IMR-90 (cell line): ENCODE measurements around the gene OPCML. TPM values are rescaled to one million over a fixed set of nuclear protein-coding genes. Genes with fewer than 3 reads are reported as not detected.
A peak's percentile ranks its signal among the peaks of the same experiment; 100 is the strongest.

Source experiments
- ATAC-seq: fragments of 200-7000 bp; cut with Tn5 transposase; 2 replicates; pipeline ENCODE4 v1.9.1; 2020; ENCODE audit warnings: low read depth, mild to moderate bottlenecking, moderate library complexity
- BruUV-seq: library from RNA; stranded (reverse); fragments of 400-500 nt; replicated peaks from 2 replicates; lab custom pipeline; 2021; lab: Mats Ljungman, UMichigan
- CTCF ChIA-PET: fragments of 300-600 bp; formaldehyde crosslinking; extraction: SDS; loops from one replicate; lab custom pipeline; 2021; ENCODE audit warnings: antibody characterized with exemption; lab: Yijun Ruan, JAX
- POLR2A ChIA-PET: fragments of 300-600 bp; sonication (Branson Sonifier 250); formaldehyde crosslinking; loops from one replicate; lab custom pipeline; 2022; ENCODE audit warnings: antibody characterized with exemption; ENCODE audit not compliant: unreplicated experiment; lab: Charles Lee
- DNase-seq: peaks from one replicate; pipeline ENCODE4 v3.0.0; 2013
- H2AFZ ChIP-seq: replicated peaks from 2 replicates; pipeline ENCODE3; 2013; ENCODE audit warnings: low read length, mild to moderate bottlenecking; ENCODE audit not compliant: poor library complexity
- H2AK5ac ChIP-seq: 2 replicates; pipeline ENCODE4 v1.6.1; 2013; ENCODE audit warnings: low read depth, low read length, inconsistent platforms
- H2AK9ac ChIP-seq: replicated peaks from 2 replicates; pipeline ENCODE3; 2013; ENCODE audit warnings: mild to moderate bottlenecking, low read depth, low read length, moderate library complexity; ENCODE audit not compliant: poor library complexity
- H2BK120ac ChIP-seq: 2 replicates; pipeline ENCODE4 v1.6.1; 2013; ENCODE audit warnings: low read depth, low read length, inconsistent platforms
- H2BK15ac ChIP-seq: 3 replicates; pipeline ENCODE4 v1.6.1; 2013; ENCODE audit warnings: low read depth, low read length, inconsistent platforms
- H2BK20ac ChIP-seq: 2 replicates; pipeline ENCODE4 v1.6.1; 2013; ENCODE audit warnings: low read depth, mild to moderate bottlenecking, inconsistent platforms, low read length, moderate library complexity
- H2BK5ac ChIP-seq: 2 replicates; pipeline ENCODE4 v1.6.1; 2013; ENCODE audit warnings: mild to moderate bottlenecking, low read depth, low read length, inconsistent platforms; ENCODE audit not compliant: poor library complexity, severe bottlenecking
- H3K14ac ChIP-seq: replicated peaks from 2 replicates; pipeline ENCODE4 v1.6.1; 2013; ENCODE audit warnings: low read depth, low read length, inconsistent platforms
- H3K18ac ChIP-seq: 2 replicates; pipeline ENCODE4 v1.6.1; 2013; ENCODE audit warnings: low read depth, low read length, control low read depth
- H3K23ac ChIP-seq: 2 replicates; pipeline ENCODE4 v1.6.1; 2013; ENCODE audit warnings: low read depth, low read length, inconsistent platforms
- H3K27ac ChIP-seq: 2 replicates; pipeline ENCODE4 v1.5.1; 2013; ENCODE audit warnings: mild to moderate bottlenecking, control low read depth, low read length; ENCODE audit not compliant: insufficient read depth
- H3K27me3 ChIP-seq: 2 replicates; pipeline ENCODE4 v1.6.1; 2013; ENCODE audit warnings: low read length; ENCODE audit not compliant: control insufficient read depth, insufficient read depth
- H3K36me3 ChIP-seq: 2 replicates; pipeline ENCODE4 v1.6.1; 2013; ENCODE audit warnings: low read length, mixed read lengths; ENCODE audit not compliant: control insufficient read depth, insufficient read depth
- H3K4ac ChIP-seq: 2 replicates; pipeline ENCODE4 v1.6.1; 2013; ENCODE audit warnings: low read depth, low read length, inconsistent platforms
- H3K4me1 ChIP-seq: 2 replicates; pipeline ENCODE4 v1.6.1; 2013; ENCODE audit warnings: low read length, mixed read lengths; ENCODE audit not compliant: control insufficient read depth, insufficient read depth
- H3K4me2 ChIP-seq: 2 replicates; pipeline ENCODE4 v1.6.1; 2013; ENCODE audit warnings: low read depth, mild to moderate bottlenecking, control low read depth, low read length, moderate library complexity
- H3K4me3 ChIP-seq: 2 replicates; pipeline ENCODE4 v1.5.1; 2013; ENCODE audit warnings: low read depth, mild to moderate bottlenecking, control low read depth, low read length, moderate library complexity; ENCODE audit not compliant: insufficient read depth
- H3K56ac ChIP-seq: 2 replicates; pipeline ENCODE4 v1.6.1; 2013; ENCODE audit warnings: low read length, inconsistent platforms; ENCODE audit not compliant: insufficient read depth; ENCODE audit errors: extremely low read depth
- H3K79me1 ChIP-seq, 2 experiments: 2 replicates each; pipeline ENCODE4 v1.6.1; 2013; ENCODE audit warnings: low read length in 2 of 2, inconsistent platforms in 1 of 2, low read depth in 1 of 2
- H3K9ac ChIP-seq: 2 replicates; pipeline ENCODE4 v1.6.1; 2013; ENCODE audit warnings: low read depth, low read length, control low read depth
- H3K9me1 ChIP-seq: 2 replicates; pipeline ENCODE4 v1.6.1; 2013; ENCODE audit warnings: low read length, inconsistent platforms; ENCODE audit not compliant: insufficient read depth
- H3K9me3 ChIP-seq: 2 replicates; pipeline ENCODE4 v1.6.1; 2013; ENCODE audit warnings: low read length; ENCODE audit not compliant: control insufficient read depth, insufficient read depth
- H4K20me1 ChIP-seq: 2 replicates; pipeline ENCODE4 v1.6.1; 2013; ENCODE audit warnings: low read length, inconsistent platforms; ENCODE audit not compliant: insufficient read depth
- H4K5ac ChIP-seq: 2 replicates; pipeline ENCODE4 v1.6.1; 2013; ENCODE audit warnings: mild to moderate bottlenecking, low read depth, low read length, control low read depth
- H4K8ac ChIP-seq, 2 experiments: 2 replicates each; pipeline ENCODE4 v1.6.1; 2013; ENCODE audit warnings: low read depth in 2 of 2, low read length in 2 of 2, control low read depth in 1 of 2, inconsistent platforms in 1 of 2
- H4K91ac ChIP-seq: 2 replicates; pipeline ENCODE4 v1.6.1; 2013; ENCODE audit warnings: low read depth, low read length, inconsistent platforms; ENCODE audit not compliant: insufficient read depth
- BHLHE40 ChIP-seq: fragments of 150-350 bp; IDR thresholded peaks from 2 replicates; pipeline ENCODE4 v1.6.1; 2016; ENCODE audit warnings: mild to moderate bottlenecking, low read depth, low read length
- CHD1 ChIP-seq: IDR thresholded peaks from 2 replicates; pipeline ENCODE4 v1.6.1; 2012; ENCODE audit warnings: low read depth, low read length, improper control_type of control experiment
- MAFK ChIP-seq: IDR thresholded peaks from 2 replicates; pipeline ENCODE4 v1.6.1; 2012; ENCODE audit warnings: low read depth, low read length, improper control_type of control experiment
- MAZ ChIP-seq: IDR thresholded peaks from 2 replicates; pipeline ENCODE4 v1.6.1; 2012; ENCODE audit warnings: low read depth, mild to moderate bottlenecking, low read length, improper control_type of control experiment, moderate library complexity, borderline replicate concordance
- NFE2L2 ChIP-seq: fragments of 150-350 bp; IDR thresholded peaks from 2 replicates; pipeline ENCODE4 v1.6.1; 2016; ENCODE audit warnings: low read depth, mild to moderate bottlenecking, low read length
- RAD21 ChIP-seq: IDR thresholded peaks from 2 replicates; pipeline ENCODE4 v1.6.1; 2012; ENCODE audit warnings: low read length, improper control_type of control experiment
- RCOR1 ChIP-seq: IDR thresholded peaks from 2 replicates; pipeline ENCODE4 v1.6.1; 2012; ENCODE audit warnings: mild to moderate bottlenecking, low read length, improper control_type of control experiment; ENCODE audit not compliant: insufficient replicate concordance
- RFX5 ChIP-seq: IDR thresholded peaks from 2 replicates; pipeline ENCODE4 v1.8.0; 2012; ENCODE audit warnings: low read depth, mild to moderate bottlenecking, low read length, moderate library complexity
- WGBS, 2 experiments: methylation state at CpG; one replicate each; pipeline versions ENCODE4 v1.1.5 to v1.1.7; 2013; ENCODE audit warnings: missing lambda C conversion rate in 2 of 2; ENCODE audit not compliant: insufficient read length in 1 of 2; ENCODE audit errors: extremely low coverage in 2 of 2; 5-methylcytosine and 5-hydroxymethylcytosine counted together
- dilution Hi-C: fragments of 300-500 bp; cut with HindIII; formaldehyde crosslinking; loops from one replicate; pipeline ENCODE4 v1.14.3; 2018; ENCODE audit warnings: low sequenced_read_pairs; ENCODE audit not compliant: unreplicated experiment
- in situ Hi-C: fragments of 300-500 bp; cut with MboI; formaldehyde crosslinking; loops from 3 replicates; pipeline ENCODE4 v1.14.3; 2019; ENCODE audit warnings: low sequenced_read_pairs, inconsistent platforms, mixed read lengths
- intact Hi-C: fragments of 100-400 bp; cut with micrococcal nuclease; formaldehyde crosslinking; loops from 2 replicates; pipeline ENCODE4 v1.10.0; 2022
- polyA plus RNA-seq, 3 experiments: library from polyadenylated mRNA; depleted of rRNA; stranded (reverse); fragments of >200 nt; gene quantifications; 2 replicates each; pipeline ENCODE4 v1.2.3, GENCODE V29; 2012; ENCODE audit warnings: low replicate concordance in 1 of 3
- total RNA-seq: library from RNA; depleted of rRNA; stranded (reverse); fragments of >200 nt; gene quantifications from 2 replicates; pipeline ENCODE4 v1.2.3, GENCODE V29; 2012
- TF ChIP-seq, protein P1 (sequence below): conservative IDR thresholded peaks from 2 replicates; pipeline ENCODE4 v1.5.1; 2012; ENCODE audit warnings: mild to moderate bottlenecking, low read depth, low read length, improper control_type of control experiment
- TF ChIP-seq, protein P2 (sequence below): fragments of 150-350 bp; IDR thresholded peaks from 2 replicates; pipeline ENCODE4 v1.6.1; 2016; ENCODE audit warnings: low read depth, mild to moderate bottlenecking, low read length, moderate library complexity, borderline replicate concordance

Gene OPCML
- total and polyA plus RNA-seq, 2 of the 4 experiments (the other 2 are of a cell fraction): under 0.01 to 2.6 TPM

DNA sequence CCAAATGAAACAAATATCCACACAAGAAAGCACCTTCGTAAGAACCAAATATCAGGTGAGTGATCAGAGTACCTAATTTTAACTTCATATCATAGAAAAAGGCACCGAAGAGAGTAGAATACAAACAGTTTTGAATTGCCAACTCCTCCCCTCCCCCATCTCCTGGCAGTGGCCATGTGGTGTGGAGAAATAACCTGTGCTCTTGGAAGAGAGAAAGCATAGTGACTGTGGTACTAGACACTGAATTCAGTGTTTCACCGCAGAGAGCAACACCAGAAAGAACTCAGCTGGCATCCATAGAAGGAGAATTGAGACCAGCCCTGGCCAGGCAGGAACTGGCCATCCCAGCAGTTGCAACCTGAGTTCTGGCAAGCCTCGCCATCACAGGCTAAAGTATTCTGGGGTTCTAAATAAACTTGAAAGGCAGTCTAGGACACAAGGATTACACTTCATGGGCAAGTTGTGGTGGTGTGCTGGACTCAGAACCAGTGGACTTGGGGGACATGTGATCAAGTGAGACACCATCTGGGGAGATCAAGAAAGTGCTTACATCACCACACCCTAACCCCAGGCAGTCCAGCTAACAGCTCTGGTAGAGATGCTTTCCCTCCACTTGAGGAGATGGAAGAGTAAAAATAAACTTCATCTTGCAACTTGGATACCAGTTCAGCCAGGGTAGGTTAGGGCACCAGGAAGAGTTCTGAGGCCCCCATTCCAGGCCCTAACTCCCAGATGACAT is 1158.7 kb downstream of the OPCML start:
- H3K4me3 ChIP-seq: no peak overlapping the region
- ChIA-PET CTCF (no interaction called here), POLR2A (no interaction called here)
- H3K23ac ChIP-seq: no peak overlapping the region
- H2BK5ac ChIP-seq: no peak overlapping the region
- no peak overlapping the region for H4K5ac ChIP-seq
- H3K14ac ChIP-seq: no peak overlapping the region
- H4K8ac ChIP-seq: no peak overlapping the region
- H3K36me3 ChIP-seq: no peaks in the 10 kb centered on the region
- WGBS, 2 experiments: no CpG with 5 or more reads among the region's 4 CpGs
- H2BK15ac ChIP-seq: no peak overlapping the region
- no peaks in the 10 kb centered on the region for H3K4me1 ChIP-seq
- no peak overlapping the region for H3K27ac ChIP-seq
- no peaks in the 10 kb centered on the region for H3K9me1 ChIP-seq
- H3K56ac ChIP-seq: no peak overlapping the region
- H3K27me3 ChIP-seq: no peaks in the 10 kb centered on the region
- H2AK5ac ChIP-seq: no peak overlapping the region
- no peak overlapping the region for H2BK20ac ChIP-seq
- H3K18ac ChIP-seq: no peak overlapping the region
- no peaks in the 10 kb centered on the region for H4K20me1 ChIP-seq
- H2BK120ac ChIP-seq: no peak overlapping the region
- ATAC-seq (no peak), DNase-seq (no peak)
- H2AFZ ChIP-seq: peak overlapping the region; percentile 21
- dilution Hi-C loops: no loop called here
- no peak overlapping the region for H3K4ac ChIP-seq
- H3K4me2 ChIP-seq: no peak overlapping the region
- BruUV-seq: no TSS peak
- H3K79me1 ChIP-seq: no peaks in the 10 kb centered on the region
- H4K91ac ChIP-seq: no peak overlapping the region
- intact Hi-C loops: no loop called here
- no peak for TF ChIP-seq CHD1
- no peak for TF ChIP-seq RFX5
- no peak for TF ChIP-seq RAD21
- TF ChIP-seq, protein P1, sequence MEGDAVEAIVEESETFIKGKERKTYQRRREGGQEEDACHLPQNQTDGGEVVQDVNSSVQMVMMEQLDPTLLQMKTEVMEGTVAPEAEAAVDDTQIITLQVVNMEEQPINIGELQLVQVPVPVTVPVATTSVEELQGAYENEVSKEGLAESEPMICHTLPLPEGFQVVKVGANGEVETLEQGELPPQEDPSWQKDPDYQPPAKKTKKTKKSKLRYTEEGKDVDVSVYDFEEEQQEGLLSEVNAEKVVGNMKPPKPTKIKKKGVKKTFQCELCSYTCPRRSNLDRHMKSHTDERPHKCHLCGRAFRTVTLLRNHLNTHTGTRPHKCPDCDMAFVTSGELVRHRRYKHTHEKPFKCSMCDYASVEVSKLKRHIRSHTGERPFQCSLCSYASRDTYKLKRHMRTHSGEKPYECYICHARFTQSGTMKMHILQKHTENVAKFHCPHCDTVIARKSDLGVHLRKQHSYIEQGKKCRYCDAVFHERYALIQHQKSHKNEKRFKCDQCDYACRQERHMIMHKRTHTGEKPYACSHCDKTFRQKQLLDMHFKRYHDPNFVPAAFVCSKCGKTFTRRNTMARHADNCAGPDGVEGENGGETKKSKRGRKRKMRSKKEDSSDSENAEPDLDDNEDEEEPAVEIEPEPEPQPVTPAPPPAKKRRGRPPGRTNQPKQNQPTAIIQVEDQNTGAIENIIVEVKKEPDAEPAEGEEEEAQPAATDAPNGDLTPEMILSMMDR: no peak
- no peak for TF ChIP-seq MAZ
- TF ChIP-seq MAFK: no peak
- TF ChIP-seq, protein P2, sequence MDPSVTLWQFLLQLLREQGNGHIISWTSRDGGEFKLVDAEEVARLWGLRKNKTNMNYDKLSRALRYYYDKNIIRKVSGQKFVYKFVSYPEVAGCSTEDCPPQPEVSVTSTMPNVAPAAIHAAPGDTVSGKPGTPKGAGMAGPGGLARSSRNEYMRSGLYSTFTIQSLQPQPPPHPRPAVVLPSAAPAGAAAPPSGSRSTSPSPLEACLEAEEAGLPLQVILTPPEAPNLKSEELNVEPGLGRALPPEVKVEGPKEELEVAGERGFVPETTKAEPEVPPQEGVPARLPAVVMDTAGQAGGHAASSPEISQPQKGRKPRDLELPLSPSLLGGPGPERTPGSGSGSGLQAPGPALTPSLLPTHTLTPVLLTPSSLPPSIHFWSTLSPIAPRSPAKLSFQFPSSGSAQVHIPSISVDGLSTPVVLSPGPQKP: no peak
- no peak for TF ChIP-seq NFE2L2
- no peak for TF ChIP-seq RCOR1
- no peak for TF ChIP-seq BHLHE40
- H2AK9ac ChIP-seq: no peak overlapping the region
- H3K9ac ChIP-seq: no peak overlapping the region
- in situ Hi-C loops: no loop called here
- H3K9me3 ChIP-seq: no peaks in the 10 kb centered on the region
